Neural progenitor cell (in vitro differentiated cells): Measurements from ENCODE around the gene B3GNT4. TPM values are rescaled to one million over a fixed set of nuclear protein-coding genes. Genes with fewer than 3 reads are reported as not detected.

Source experiments
- DNase-seq: peaks from one replicate; pipeline ENCODE4 v3.0.0-alpha.2; 2016; ENCODE audit warnings: low spot score
- H2AFZ ChIP-seq: fragments of 200-600 bp; sonication (generic); replicated peaks from 2 replicates; pipeline ENCODE4 v1.6.1; 2016; ENCODE audit warnings: antibody characterized with exemption
- H3F3A ChIP-seq: fragments of 200-600 bp; sonication (generic); 2 replicates; pipeline ENCODE4 v1.6.1; 2016; ENCODE audit warnings: antibody characterized with exemption, low read depth
- H3K27ac ChIP-seq: fragments of 200-600 bp; sonication (generic); 2 replicates; pipeline ENCODE4 v1.5.1; 2016; ENCODE audit warnings: mild to moderate bottlenecking
- H3K27me3 ChIP-seq: fragments of 200-600 bp; sonication (generic); 2 replicates; pipeline ENCODE4 v1.6.1; 2016; ENCODE audit warnings: mild to moderate bottlenecking, moderate library complexity
- H3K36me3 ChIP-seq: fragments of 200-600 bp; sonication (generic); 2 replicates; pipeline ENCODE4 v1.5.1; 2016
- H3K4me1 ChIP-seq: fragments of 200-600 bp; sonication (generic); 2 replicates; pipeline ENCODE4 v1.6.1; 2016; ENCODE audit warnings: mixed run types
- H3K4me2 ChIP-seq: fragments of 200-600 bp; sonication (generic); 2 replicates; pipeline ENCODE4 v1.6.1; 2016
- H3K4me3 ChIP-seq: fragments of 200-600 bp; sonication (generic); 2 replicates; pipeline ENCODE4 v1.5.1; 2016
- H3K79me2 ChIP-seq: fragments of 200-600 bp; sonication (generic); 2 replicates; pipeline ENCODE4 v1.6.1; 2016; ENCODE audit warnings: low read depth
- H3K9ac ChIP-seq: fragments of 200-600 bp; sonication (generic); 2 replicates; pipeline ENCODE4 v1.6.1; 2016
- H3K9me3 ChIP-seq: fragments of 200-600 bp; sonication (generic); 2 replicates; pipeline ENCODE4 v1.5.1; 2016; ENCODE audit warnings: low read depth
- H4K20me1 ChIP-seq: fragments of 200-600 bp; sonication (generic); 2 replicates; pipeline ENCODE4 v1.6.1; 2016; ENCODE audit warnings: low read depth
- H3K27ac Mint-ChIP-seq: 3 replicates; pipeline ENCODE4 v1.8.0; 2021; ENCODE audit warnings: mixed read lengths
- H3K27me3 Mint-ChIP-seq: 2 replicates; pipeline ENCODE4 v1.8.0; 2022; ENCODE audit warnings: low read depth, mild to moderate bottlenecking, inconsistent platforms, moderate library complexity, mixed read lengths; ENCODE audit not compliant: insufficient read depth
- H3K36me3 Mint-ChIP-seq: 3 replicates; pipeline ENCODE4 v1.8.0; 2021; ENCODE audit warnings: mixed read lengths
- H3K4me1 Mint-ChIP-seq: 3 replicates; pipeline ENCODE4 v1.8.0; 2021; ENCODE audit warnings: mixed read lengths
- H3K4me3 Mint-ChIP-seq: 3 replicates; pipeline ENCODE4 v1.8.0; 2021; ENCODE audit warnings: mild to moderate bottlenecking, moderate library complexity, mixed read lengths
- H3K9me3 Mint-ChIP-seq: 3 replicates; pipeline ENCODE4 v1.8.0; 2020; ENCODE audit warnings: mixed read lengths
- CTCF ChIP-seq: fragments of 200-600 bp; sonication (generic); IDR thresholded peaks from 2 replicates; pipeline ENCODE4 v1.5.1; 2017; ENCODE audit warnings: antibody characterized with exemption, mild to moderate bottlenecking
- EZH2 ChIP-seq: fragments of 200-600 bp; sonication (generic); IDR thresholded peaks from 2 replicates; pipeline ENCODE4 v1.6.1; 2017; ENCODE audit warnings: antibody characterized with exemption, mild to moderate bottlenecking, moderate library complexity
- EZH2phosphoT487 ChIP-seq: fragments of 200-600 bp; sonication (generic); IDR thresholded peaks from 2 replicates; pipeline ENCODE4 v1.6.1; 2017; ENCODE audit warnings: antibody characterized with exemption
- total RNA-seq: library from RNA; depleted of rRNA; stranded (reverse); fragments of >200 nt; gene quantifications from 2 replicates; pipeline ENCODE4 v1.2.3, GENCODE V29; 2015; ENCODE audit warnings: low replicate concordance

The B3GNT4 gene
- total RNA-seq, 1 donor from 2014 or later = 0.30 TPM

GRCh38 chr12:122192441-122192840 is 11.1 kb upstream of the B3GNT4 start:
- Histone ChIP-seq H3K36me3 (no peaks in the 10 kb centered on the region), H2AFZ (no peak overlapping the region), H3K4me2 (no peak overlapping the region), H3K79me2 (no peaks in the 10 kb centered on the region), H3F3A (no peaks in the 10 kb centered on the region), H3K9me3 (no peaks in the 10 kb centered on the region), H3K9ac (no peak overlapping the region), H3K27ac (no peak overlapping the region), H4K20me1 (no peaks in the 10 kb centered on the region), H3K27me3 (no peaks in the 10 kb centered on the region), H3K4me1 (no peaks in the 10 kb centered on the region), H3K4me3 (no peak overlapping the region)
- DNase-seq = no peak
- Mint-ChIP-seq H3K36me3 (no peaks in the 10 kb centered on the region), H3K27ac (no peak overlapping the region), H3K9me3 (peaks cover 10% of the 10 kb centered on the region), H3K4me1 (no peaks in the 10 kb centered on the region), H3K4me3 (no peak overlapping the region), H3K27me3 (peaks cover 13% of the 10 kb centered on the region)
- no peak for TF ChIP-seq EZH2
- no peak for TF ChIP-seq EZH2phosphoT487
- no peak for TF ChIP-seq CTCF

GRCh38 chr12:122194804-122195203 is 8.7 kb upstream of the B3GNT4 start:
- no peaks in the 10 kb centered on the region for H3K4me1 ChIP-seq
- H3K4me2 ChIP-seq = no peak overlapping the region
- H3K27ac Mint-ChIP-seq = no peak overlapping the region
- H3K27me3 ChIP-seq = no peaks in the 10 kb centered on the region
- H3K4me1 Mint-ChIP-seq = peaks cover 3% of the 10 kb centered on the region
- no peak for TF ChIP-seq EZH2
- TF ChIP-seq EZH2phosphoT487 = no peak
- no peak for TF ChIP-seq CTCF
- H3F3A ChIP-seq = no peaks in the 10 kb centered on the region
- no peak overlapping the region for H3K27ac ChIP-seq
- peaks cover 10% of the 10 kb centered on the region for H3K9me3 Mint-ChIP-seq
- H3K79me2 ChIP-seq = no peaks in the 10 kb centered on the region
- H3K9ac ChIP-seq = no peak overlapping the region
- H3K27me3 Mint-ChIP-seq = peaks cover 15% of the 10 kb centered on the region
- H2AFZ ChIP-seq = no peak overlapping the region
- no peaks in the 10 kb centered on the region for H3K36me3 ChIP-seq
- no peak overlapping the region for H3K4me3 Mint-ChIP-seq
- no peak for DNase-seq
- no peaks in the 10 kb centered on the region for H3K9me3 ChIP-seq
- H3K36me3 Mint-ChIP-seq = no peaks in the 10 kb centered on the region
- no peak overlapping the region for H3K4me3 ChIP-seq
- no peaks in the 10 kb centered on the region for H4K20me1 ChIP-seq

- Histone ChIP-seq H3K27me3 (no peaks in the 10 kb centered on the region), H4K20me1 (no peaks in the 10 kb centered on the region), H2AFZ (no peak overlapping the region), H3K36me3 (no peaks in the 10 kb centered on the region), H3K4me3 (no peak overlapping the region), H3K9me3 (no peaks in the 10 kb centered on the region), H3K4me1 (no peaks in the 10 kb centered on the region), H3K27ac (no peak overlapping the region), H3K79me2 (no peaks in the 10 kb centered on the region), H3K4me2 (no peak overlapping the region), H3K9ac (no peak overlapping the region), H3F3A (no peaks in the 10 kb centered on the region)
- no peak for TF ChIP-seq CTCF
- no peak for TF ChIP-seq EZH2
- TF ChIP-seq EZH2phosphoT487 = no peak
- peaks cover 10% of the 10 kb centered on the region for H3K9me3 Mint-ChIP-seq
- no peaks in the 10 kb centered on the region for H3K36me3 Mint-ChIP-seq
- H3K4me3 Mint-ChIP-seq = no peak overlapping the region
- H3K27ac Mint-ChIP-seq = no peak overlapping the region
- H3K4me1 Mint-ChIP-seq = peaks cover 4% of the 10 kb centered on the region
- H3K27me3 Mint-ChIP-seq = peaks cover 17% of the 10 kb centered on the region
- no peak for DNase-seq
Observed at GRCh38 chr12:122195405-122195804, 8.1 kb upstream of the B3GNT4 start.

- H3K27me3 ChIP-seq = peaks cover 13% of the 10 kb centered on the region
- H3K4me1 ChIP-seq = no peaks in the 10 kb centered on the region
- no peak overlapping the region for H3K9ac ChIP-seq
- H4K20me1 ChIP-seq = no peaks in the 10 kb centered on the region
- Mint-ChIP-seq H3K4me3 (no peak overlapping the region), H3K36me3 (no peaks in the 10 kb centered on the region), H3K9me3 (peaks cover 10% of the 10 kb centered on the region), H3K27ac (no peak overlapping the region), H3K4me1 (peaks cover 4% of the 10 kb centered on the region), H3K27me3 (peaks cover 18% of the 10 kb centered on the region)
- no peaks in the 10 kb centered on the region for H3K9me3 ChIP-seq
- no peak overlapping the region for H3K4me3 ChIP-seq
- no peak for TF ChIP-seq CTCF
- no peak for TF ChIP-seq EZH2
- no peak for TF ChIP-seq EZH2phosphoT487
- no peak overlapping the region for H3K27ac ChIP-seq
- no peaks in the 10 kb centered on the region for H3F3A ChIP-seq
- H3K79me2 ChIP-seq = no peaks in the 10 kb centered on the region
- no peaks in the 10 kb centered on the region for H3K36me3 ChIP-seq
- no peak overlapping the region for H2AFZ ChIP-seq
- H3K4me2 ChIP-seq = no peak overlapping the region
- no peak for DNase-seq
Observed at GRCh38 chr12:122197612-122197966, 5.9 kb upstream of the B3GNT4 start.
